ENCODE measurements around the gene DENND5A. TPM values are rescaled to one million over a fixed set of nuclear protein-coding genes. Genes with fewer than 3 reads are reported as not detected.

Gene DENND5A
- total and polyA plus RNA-seq, 10 of the 15 experiments (the other 5 are each of a cell fraction or from before 2014, with no cell fraction given): 15.6 to 157 (median 85.1) TPM

DNA sequence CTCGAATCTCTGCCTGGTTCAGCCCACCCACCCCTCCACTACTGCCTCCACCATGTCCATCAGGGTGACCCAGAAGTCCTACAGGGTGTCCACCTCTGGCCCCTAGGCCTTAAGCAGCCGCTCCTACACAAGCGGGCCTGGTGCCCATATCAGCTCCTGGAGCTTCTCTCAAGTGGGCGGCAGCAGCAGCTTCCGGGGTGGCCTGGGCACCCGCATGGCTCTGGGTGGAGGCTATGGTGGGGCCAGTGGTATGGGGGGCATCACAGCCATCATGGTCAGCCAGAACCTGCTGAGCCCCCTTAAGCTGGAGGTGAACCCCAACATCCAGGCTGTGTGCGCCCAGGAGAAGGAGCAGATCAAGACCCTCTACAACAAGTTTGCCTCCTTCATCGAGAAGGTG lies 170.7 kb downstream of the DENND5A start:
- Histone ChIP-seq H3K27ac (ENCODE audit: control insufficient read depth, insufficient read depth) (no peak overlapping the region), H3K9ac (ENCODE audit: control insufficient read depth, insufficient read depth, low read length) (no peak overlapping the region), H3K36me3 (ENCODE audit: control insufficient read depth in 2 of 2, insufficient read depth in 2 of 2, low read length in 1 of 2) (no peaks in the 10 kb centered on the region), H3K4me1 (ENCODE audit: control insufficient read depth, insufficient read depth, low read length) (no peaks in the 10 kb centered on the region), H3K79me2 (ENCODE audit: control insufficient read depth, insufficient read depth, low read length) (no peaks in the 10 kb centered on the region), H2AFZ (ENCODE audit: control insufficient read depth, low read depth, low read length) (no peak overlapping the region), H3K4me3 (no peak overlapping the region), H3K27me3 (replicated peaks in 1 of 2; ENCODE audit: control insufficient read depth in 2 of 2, insufficient read depth in 2 of 2, low read length in 1 of 2) (peaks cover 12 to 21% of the 10 kb centered on the region in 2 experiments), H4K20me1 (ENCODE audit: control insufficient read depth, insufficient read depth) (no peaks in the 10 kb centered on the region), H3K4me2 (ENCODE audit: control insufficient read depth, insufficient read depth) (no peak overlapping the region), H3K9me3 (replicated peaks; ENCODE audit: control insufficient read depth, insufficient read depth, low read length) (no peaks in the 10 kb centered on the region)
- RAD21 ChIA-PET (ENCODE audit: unreplicated experiment): interaction anchor here (1.2 to 2.6 kb wide), 2 partner anchors 79 to 133 kb away, joined by 4 to 47 read pairs; no protein-coding TSS in a partner anchor
- WGBS (ENCODE audit: insufficient coverage, insufficient replicate concordance, low lambda C conversion rate, missing lambda C conversion rate): 76% methylated on average over 8 of the region's 8 CpGs
- CTCF ChIA-PET: interaction anchor here (0.6 to 7.8 kb wide), 8 partner anchors 11 to 179 kb away, joined by 3 to 107 read pairs (median 6); no protein-coding TSS in a partner anchor
- SMC1A ChIA-PET (ENCODE audit: uncharacterized antibody, unreplicated experiment): interaction anchor here (0.5 to 4.7 kb wide), 7 partner anchors 43 to 441 kb away, joined by 3 to 48 read pairs (median 3); no protein-coding TSS in a partner anchor
- DNase-seq (ENCODE audit: low read depth, low spot score): no peak
- intact Hi-C loops (cut with micrococcal nuclease; ENCODE audit: unreplicated experiment): loop anchor here (10.0 kb wide), 1 partner anchor 80 kb away; no protein-coding TSS in a partner anchor
- TF ChIP-seq JUND (IDR thresholded peaks at IDR 0.05; ENCODE audit: low read depth, low read length) (no peak), EGR1 (IDR thresholded peaks at IDR 0.05; ENCODE audit: borderline replicate concordance in 1 of 2, low read depth in 2 of 2, low read length in 2 of 2) (no peak), FOXM1 (IDR thresholded peaks at IDR 0.05; ENCODE audit: low read depth, low read length) (no peak), HDAC2 (IDR thresholded peaks at IDR 0.05) (no peak), ESRRA (IDR thresholded peaks at IDR 0.05; ENCODE audit: low read length) (no peak), SIX5 (IDR thresholded peaks at IDR 0.05; ENCODE audit: low read depth, low read length, severe bottlenecking) (no peak), EP300 (IDR thresholded peaks at IDR 0.05; ENCODE audit: borderline replicate concordance in 1 of 2, control insufficient read depth in 1 of 2, low read depth in 2 of 2, low read length in 2 of 2) (no peak), RFX5 (IDR thresholded peaks at IDR 0.05; ENCODE audit: low read depth, low read length) (no peak), SMARCA5 (IDR thresholded peaks at IDR 0.05) (no peak)
- POLR2A ChIA-PET: no interaction called here
- no peak for FAIRE-seq
- BruUV-seq (replicated peaks): no TSS peak
- ATAC-seq: no peak
- in situ Hi-C loops (cut with MboI): no loop called here
